DND-41 (cell line): ENCODE measurements around the gene PKDCC.

Experiments
- ATAC-seq: fragments of 200-7000 bp; cut with Tn5 transposase; 3 replicates; pipeline ENCODE4 v1.9.1; 2021; ENCODE audit warnings: low read depth; ENCODE audit not compliant: insufficient read depth
- DNase-seq: peaks from one replicate; pipeline ENCODE4 v3.0.0-alpha.2; 2020
- H2AFZ ChIP-seq: 2 replicates; pipeline ENCODE4 v1.6.0; 2012; ENCODE audit warnings: low read depth, low read length
- H3K27ac ChIP-seq: 2 replicates; pipeline ENCODE4 v1.5.1; 2012; ENCODE audit warnings: low read length, inconsistent platforms
- H3K27me3 ChIP-seq: fragments of 200-600 bp; sonication (generic); 2 replicates; pipeline ENCODE4 v1.6.0; 2012; ENCODE audit warnings: low read length, mild to moderate bottlenecking, inconsistent platforms; ENCODE audit not compliant: insufficient read depth, poor library complexity
- H3K36me3 ChIP-seq: 2 replicates; pipeline ENCODE4 v1.5.1; 2012; ENCODE audit warnings: low read length, inconsistent platforms; ENCODE audit not compliant: insufficient read depth
- H3K4me1 ChIP-seq: 2 replicates; pipeline ENCODE4 v1.5.1; 2012; ENCODE audit warnings: mild to moderate bottlenecking, low read length; ENCODE audit not compliant: insufficient read depth
- H3K4me2 ChIP-seq: 2 replicates; pipeline ENCODE4 v1.6.0; 2012; ENCODE audit warnings: mild to moderate bottlenecking, moderate library complexity, low read length, inconsistent platforms; ENCODE audit not compliant: insufficient read depth
- H3K4me3 ChIP-seq, 2 experiments: fragments of 200-600 bp in 1 of 2; shearing (Covaris generic) in 1 of 2; 2 replicates each; pipeline ENCODE4 v1.5.1; 2012 to 2016; ENCODE audit warnings: inconsistent platforms in 2 of 2, low read length in 2 of 2, mild to moderate bottlenecking in 2 of 2, low read depth in 1 of 2, moderate library complexity in 1 of 2
- H3K79me2 ChIP-seq: 2 replicates; pipeline ENCODE4 v1.6.0; 2012; ENCODE audit warnings: low read length, inconsistent platforms; ENCODE audit not compliant: insufficient read depth
- H3K9ac ChIP-seq: 2 replicates; pipeline ENCODE4 v1.6.0; 2012; ENCODE audit warnings: low read depth, mild to moderate bottlenecking, inconsistent platforms, low read length, moderate library complexity
- H3K9me3 ChIP-seq: 2 replicates; pipeline ENCODE4 v1.5.1; 2012; ENCODE audit warnings: low read length, moderate library complexity, mild to moderate bottlenecking, inconsistent platforms; ENCODE audit not compliant: insufficient read depth, severe bottlenecking
- H4K20me1 ChIP-seq: 2 replicates; pipeline ENCODE4 v1.6.0; 2012; ENCODE audit warnings: low read length; ENCODE audit not compliant: insufficient read depth
- EZH2 ChIP-seq: IDR thresholded peaks from 3 replicates; pipeline ENCODE4 v1.6.1; 2012; ENCODE audit warnings: borderline replicate concordance, low read depth, mild to moderate bottlenecking, moderate library complexity, low read length, inconsistent platforms; ENCODE audit not compliant: severe bottlenecking
- TF ChIP-seq, protein P1 (sequence below): IDR thresholded peaks from 2 replicates; pipeline ENCODE4 v1.5.1; 2012; ENCODE audit warnings: borderline replicate concordance, low read length, moderate library complexity, mild to moderate bottlenecking; ENCODE audit not compliant: poor library complexity, severe bottlenecking; ENCODE audit errors: extremely low read depth

The PKDCC gene

GRCh38 chr2:42092084-42092996, 44.5 kb downstream of the PKDCC start:
- Histone ChIP-seq H3K4me3 (no peak overlapping the region), H3K4me2 (no peak overlapping the region), H2AFZ (no peak overlapping the region), H3K4me1 (no peaks in the 10 kb centered on the region), H3K9ac (no peak overlapping the region), H3K27ac (no peak overlapping the region), H4K20me1 (no peaks in the 10 kb centered on the region), H3K27me3 (no peaks in the 10 kb centered on the region), H3K79me2 (no peaks in the 10 kb centered on the region), H3K36me3 (no peaks in the 10 kb centered on the region), H3K9me3 (no peaks in the 10 kb centered on the region)
- TF ChIP-seq, protein P1, sequence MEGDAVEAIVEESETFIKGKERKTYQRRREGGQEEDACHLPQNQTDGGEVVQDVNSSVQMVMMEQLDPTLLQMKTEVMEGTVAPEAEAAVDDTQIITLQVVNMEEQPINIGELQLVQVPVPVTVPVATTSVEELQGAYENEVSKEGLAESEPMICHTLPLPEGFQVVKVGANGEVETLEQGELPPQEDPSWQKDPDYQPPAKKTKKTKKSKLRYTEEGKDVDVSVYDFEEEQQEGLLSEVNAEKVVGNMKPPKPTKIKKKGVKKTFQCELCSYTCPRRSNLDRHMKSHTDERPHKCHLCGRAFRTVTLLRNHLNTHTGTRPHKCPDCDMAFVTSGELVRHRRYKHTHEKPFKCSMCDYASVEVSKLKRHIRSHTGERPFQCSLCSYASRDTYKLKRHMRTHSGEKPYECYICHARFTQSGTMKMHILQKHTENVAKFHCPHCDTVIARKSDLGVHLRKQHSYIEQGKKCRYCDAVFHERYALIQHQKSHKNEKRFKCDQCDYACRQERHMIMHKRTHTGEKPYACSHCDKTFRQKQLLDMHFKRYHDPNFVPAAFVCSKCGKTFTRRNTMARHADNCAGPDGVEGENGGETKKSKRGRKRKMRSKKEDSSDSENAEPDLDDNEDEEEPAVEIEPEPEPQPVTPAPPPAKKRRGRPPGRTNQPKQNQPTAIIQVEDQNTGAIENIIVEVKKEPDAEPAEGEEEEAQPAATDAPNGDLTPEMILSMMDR = no peak
- TF ChIP-seq EZH2 = no peak
- no peak for ATAC-seq
- DNase-seq = no peak

DNA sequence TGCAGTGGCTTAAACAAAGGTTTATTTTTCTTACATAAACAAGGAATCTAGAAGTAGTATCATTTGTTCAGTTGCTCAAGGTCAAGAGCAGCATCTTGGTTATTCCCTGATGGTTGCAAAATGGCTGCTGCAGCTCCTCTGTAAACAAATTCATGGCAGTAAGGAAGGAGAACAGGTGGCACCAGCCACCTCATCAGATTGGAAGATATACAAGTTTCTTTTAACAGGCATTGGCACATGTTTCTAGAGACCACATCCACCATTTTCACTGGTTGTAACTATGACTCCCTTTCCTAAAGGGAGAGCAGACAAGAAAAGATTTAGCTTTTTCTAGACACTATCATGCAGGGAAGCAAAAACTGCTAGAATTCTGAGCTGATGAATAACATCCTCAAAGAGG, 46.3 kb downstream of the PKDCC start:
- Histone ChIP-seq H3K4me2 (no peak overlapping the region), H3K9ac (no peak overlapping the region), H3K27me3 (no peaks in the 10 kb centered on the region), H3K27ac (no peak overlapping the region), H3K79me2 (no peaks in the 10 kb centered on the region), H2AFZ (no peak overlapping the region), H4K20me1 (no peaks in the 10 kb centered on the region), H3K4me3 (no peak overlapping the region), H3K4me1 (no peaks in the 10 kb centered on the region; the same call in 1 of the 2 replicates), H3K9me3 (no peaks in the 10 kb centered on the region), H3K36me3 (no peaks in the 10 kb centered on the region)
- TF ChIP-seq EZH2 = no peak
- TF ChIP-seq, protein P1 = no peak
- ATAC-seq = no peak
- no peak for DNase-seq

GRCh38 chr2:42095923-42096408, 48.1 kb downstream of the PKDCC start:
- no peaks in the 10 kb centered on the region for H3K79me2 ChIP-seq
- H2AFZ ChIP-seq = no peak overlapping the region; the same call in 1 of the 2 replicates
- no peak overlapping the region for H3K4me2 ChIP-seq
- H4K20me1 ChIP-seq = no peaks in the 10 kb centered on the region
- H3K36me3 ChIP-seq = no peaks in the 10 kb centered on the region
- peak overlapping the region; percentile 50; the same call in 1 of the 2 replicates for H3K27ac ChIP-seq
- ATAC-seq = peak; percentile 81
- H3K4me1 ChIP-seq = no peaks in the 10 kb centered on the region; the same call in 1 of the 2 replicates
- TF ChIP-seq, protein P1 = peak; percentile 88
- TF ChIP-seq EZH2 = no peak
- no peaks in the 10 kb centered on the region for H3K27me3 ChIP-seq
- H3K9me3 ChIP-seq = peaks cover 4% of the 10 kb centered on the region
- DNase-seq = peak; percentile 72
- no peak overlapping the region for H3K9ac ChIP-seq
- H3K4me3 ChIP-seq = no peak overlapping the region
